GM19035 (cell line): ENCODE measurements around the gene FAM216A.
A peak's percentile ranks its signal among the peaks of the same experiment; 100 is the strongest.
"Not testable (repeated sequence)": the region's sequence is repeated elsewhere in the genome, so short reads cannot be mapped to it uniquely, and the experiment has no call there.

Experiments
- ATAC-seq: cut with Tn5 transposase; IDR thresholded peaks from one replicate; pipeline ENCODE4 v1.9.1; 2021; ENCODE audit not compliant: unreplicated experiment

FAM216A gene

GRCh38 chr12:110498984-110499706, 30.5 kb downstream of the FAM216A start:
- no peak for ATAC-seq

DNA sequence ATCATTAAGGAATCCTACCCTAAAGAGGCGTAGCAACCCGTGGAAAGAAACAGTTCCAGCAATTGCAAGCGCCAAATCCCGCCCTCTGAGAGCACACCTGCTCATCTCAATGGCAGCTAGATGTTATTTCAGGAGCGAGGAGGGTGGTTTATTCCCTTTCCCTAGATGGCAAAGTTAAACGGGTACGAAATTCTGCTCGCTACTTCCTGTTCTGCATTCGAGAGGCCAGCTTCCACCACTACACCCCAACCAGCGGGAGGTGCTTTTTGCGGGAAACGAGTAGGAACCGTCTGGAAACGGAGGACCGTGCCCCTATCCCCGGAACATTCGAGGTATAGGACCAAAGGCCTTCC, 32.7 kb downstream of the FAM216A start:
- ATAC-seq, result no peak

GRCh38 chr12:110501752-110502738, 33.4 kb downstream of the FAM216A start, which contains the start of the genes RAD9B and VPS29:
Gene RAD9B (plus strand): TSS chr12:110502331. CDS start chr12:110502338, 7 bp downstream.
Gene VPS29 (minus strand): TSS chr12:110502111. CDS start chr12:110502051, 60 bp downstream.
- peak; percentile 96 for ATAC-seq

GRCh38 chr12:110503432-110503831, 34.8 kb downstream of the FAM216A start:
- no peak for ATAC-seq

GRCh38 chr12:110505332-110505731, 36.7 kb downstream of the FAM216A start:
- ATAC-seq, result no peak

DNA sequence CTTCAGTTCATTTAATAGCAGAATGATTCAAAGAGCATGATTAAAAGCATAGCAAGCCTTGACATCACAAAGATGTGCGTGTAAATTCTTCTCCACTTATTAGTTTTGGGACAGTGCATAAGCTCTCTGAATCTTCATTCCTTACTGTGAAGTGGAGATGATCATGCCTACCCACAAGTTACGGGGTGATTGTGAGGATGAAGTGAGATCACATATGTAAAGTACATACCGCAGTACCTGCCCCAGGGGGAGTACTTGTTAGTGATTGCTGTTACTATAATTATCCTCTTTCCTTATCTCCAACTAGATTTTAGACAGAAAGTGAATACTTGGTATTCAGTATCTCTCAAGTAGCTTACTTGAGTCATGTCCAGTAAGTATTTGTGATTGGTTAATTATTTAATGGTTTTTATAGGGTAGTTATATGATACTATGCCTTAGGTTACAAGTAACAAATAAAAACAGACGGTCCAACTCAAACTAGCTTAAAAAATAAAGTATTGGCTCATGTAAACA, 39.5 kb downstream of the FAM216A start:
- no peak for ATAC-seq

DNA sequence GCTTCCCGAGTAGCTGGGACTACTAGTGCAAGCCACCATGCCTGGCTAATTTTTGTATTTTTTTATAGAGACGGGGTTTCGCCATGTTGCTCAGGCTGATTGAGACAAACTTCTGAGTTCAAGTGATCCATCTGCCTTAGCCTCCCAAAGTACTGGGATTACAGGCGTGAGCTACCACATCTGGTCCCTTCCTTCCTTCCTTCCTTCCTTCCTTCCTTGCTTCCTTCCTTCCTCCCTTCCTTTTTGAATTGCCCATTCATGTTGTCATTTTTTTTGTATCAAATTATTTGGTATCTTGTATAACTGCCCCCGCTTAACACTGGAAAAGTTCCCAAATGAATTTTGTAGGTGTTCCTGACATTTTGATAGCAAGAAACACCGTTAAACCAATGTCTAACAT, 45.2 kb downstream of the FAM216A start:
- ATAC-seq, result no peak

DNA sequence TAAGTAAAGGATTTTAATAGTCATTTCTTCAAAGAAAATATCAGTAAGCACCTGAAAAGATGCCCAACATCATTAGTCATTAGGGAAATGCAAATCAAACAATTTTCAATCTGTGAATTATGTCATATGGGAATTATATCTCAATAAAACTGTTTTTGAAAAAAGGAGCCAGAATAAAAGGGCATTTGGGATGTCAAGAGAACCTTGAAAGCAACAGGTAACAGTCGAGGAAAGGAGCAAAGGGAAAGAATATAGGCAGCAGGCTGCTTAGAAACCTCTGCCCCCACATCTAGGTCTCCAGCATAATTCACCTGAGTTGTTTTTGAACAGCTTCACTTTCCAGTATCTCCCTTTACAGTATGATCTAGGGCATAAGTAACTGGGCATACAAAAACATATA, 45.7 kb downstream of the FAM216A start:
- no peak for ATAC-seq

- ATAC-seq, result no peak
Observed at GRCh38 chr12:110516995-110517394, 48.4 kb downstream of the FAM216A start.

- ATAC-seq, result not testable (repeated sequence)
Observed at GRCh38 chr12:110518014-110518413, 49.4 kb downstream of the FAM216A start.

- ATAC-seq, result not testable (repeated sequence)
Observed at GRCh38 chr12:110520876-110521712, 52.4 kb downstream of the FAM216A start.

- ATAC-seq, result no peak
Observed at GRCh38 chr12:110528277-110528839, 59.7 kb downstream of the FAM216A start.

- no peak for ATAC-seq
Observed at GRCh38 chr12:110530511-110530910, 61.9 kb downstream of the FAM216A start.

DNA sequence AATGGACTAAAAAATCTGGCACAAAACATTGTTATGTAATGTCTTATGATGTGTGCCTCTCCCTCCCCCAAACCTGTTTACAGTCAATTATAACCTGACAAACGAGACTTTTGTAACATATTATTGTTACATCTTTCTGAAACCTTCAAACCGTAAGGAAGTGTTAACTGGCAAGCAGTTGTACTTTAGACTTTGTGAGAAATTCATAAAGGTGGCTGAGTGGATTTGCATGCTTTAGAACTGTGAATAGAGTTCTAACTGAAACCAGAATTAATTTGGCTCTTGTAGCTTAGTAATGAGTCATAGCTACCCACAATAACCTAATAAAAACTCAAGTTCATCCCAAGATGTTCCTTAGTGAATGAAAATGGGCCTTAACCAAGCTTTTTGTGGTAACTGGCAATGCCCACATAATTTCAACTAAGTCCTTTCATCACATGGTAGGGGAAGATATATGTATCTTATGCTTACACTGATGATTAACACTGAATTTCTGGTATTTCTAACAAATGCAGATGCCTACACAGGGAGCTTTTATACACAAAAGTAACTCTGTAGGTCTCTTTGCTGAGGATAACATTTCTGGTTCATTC, 63.2 kb downstream of the FAM216A start:
- ATAC-seq, result peak; percentile 90

GRCh38 chr12:110532644-110533043, 64.0 kb downstream of the FAM216A start:
- no peak for ATAC-seq

DNA sequence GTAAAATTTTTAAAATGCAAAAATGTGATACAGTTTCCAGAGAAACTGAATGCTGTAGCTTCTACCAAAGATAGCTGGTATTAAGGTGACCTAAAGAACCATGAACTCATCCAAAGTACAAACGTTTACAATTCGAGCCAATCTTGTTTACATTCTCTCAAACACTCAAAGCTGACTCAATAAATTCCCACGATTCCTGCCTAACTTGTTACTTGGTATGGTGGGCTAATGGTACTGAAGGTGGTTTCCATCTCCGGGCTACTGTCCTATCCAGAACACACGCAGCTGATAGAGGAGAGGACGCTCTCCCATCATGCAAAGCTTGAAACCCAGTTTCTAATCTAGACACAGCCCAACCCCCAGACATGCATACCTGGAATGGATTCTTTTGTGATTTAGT, 65.0 kb downstream of the FAM216A start:
- no peak for ATAC-seq

- ATAC-seq, result no peak
Observed at GRCh38 chr12:110534811-110535210, 66.2 kb downstream of the FAM216A start.

DNA sequence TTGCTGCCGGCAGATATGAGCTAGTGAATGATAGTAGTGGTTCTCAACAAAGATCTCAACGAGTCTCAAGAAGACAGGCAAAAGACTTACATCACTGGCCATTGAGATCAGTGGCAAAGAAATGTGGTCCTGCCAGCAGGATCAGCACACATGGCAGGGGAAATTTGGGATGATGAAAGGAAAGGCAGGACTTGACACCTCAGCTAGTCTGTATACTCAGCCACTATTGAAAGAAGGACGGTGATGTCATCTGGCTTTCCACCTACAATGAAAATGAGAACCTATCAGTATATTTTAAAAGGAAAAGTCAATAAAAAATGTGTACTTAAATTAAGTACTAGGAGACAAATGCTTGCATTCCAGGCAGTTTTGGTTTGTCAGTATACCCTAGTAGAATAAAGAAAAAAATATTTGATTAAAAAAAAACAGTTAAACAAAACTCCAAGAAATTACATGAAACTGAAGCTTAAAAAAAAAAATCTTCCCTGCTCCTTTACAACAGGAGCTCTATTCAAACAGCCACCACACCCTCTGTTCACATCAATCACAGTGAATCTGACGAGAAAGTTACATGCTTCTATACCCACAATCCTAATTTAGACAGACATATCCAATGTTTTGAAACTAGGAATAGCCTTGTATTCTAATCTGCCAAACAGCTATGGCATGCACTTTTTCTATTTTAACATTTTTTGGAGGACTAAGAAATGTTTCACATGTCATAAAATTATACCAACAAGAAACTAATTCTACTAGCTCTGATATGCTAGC, 68.4 kb downstream of the FAM216A start:
- ATAC-seq, result no peak
